Heart left ventricle (tissue), 13 donors: ENCODE results near the gene IRS2.

Experiments used
- CTCF ChIP-seq, 12 donors: fragments of 200-600 bp; sonication (generic) in 4 of 12; IDR thresholded peaks; one replicate each; pipeline versions ENCODE4 v1.5.0 to v1.8.0; 2018 to 2022; ENCODE audit warnings: antibody characterized with exemption in 12 of 12, mild to moderate bottlenecking in 5 of 12
- POLR2A ChIP-seq, 2 donors: fragments of 450-650 bp; IDR thresholded peaks; one replicate each; pipeline ENCODE4 v1.6.1; 2017; ENCODE audit warnings: antibody characterized with exemption in 2 of 2, mild to moderate bottlenecking in 2 of 2, moderate library complexity in 2 of 2
- donor health status: ischemic (EF 13 %, LVEDD 7.1; RV severe dilation, severe dysfunction).
- donor health status: DM: no; HTN: yes; CAD: no.
- donor health status: DM: no; HTN: no; CAD: no.
- donor health status: ischemic (EF 25% LVEDD 6.9; RV normal size, moderate dysfunction).
- donor health status: ischemic (EF 25% LVEDD 5.7; RV mildly dilated, moderate dysfunction).
- donor health status: ischemic (EF 35%, LVEDD 5.7; RV mildly dilated, moderate dysfunction).
- donor health status: nonischemic (EF 11% LVEDD 7.7; RV severe dilation, severe dysfunction).
- donor health status: DM: yes; HTN: yes; CAD: no.
- donor health status: PGD.
- donor health status: ischemic (EF 29% LVEDD 5.4; RV normal size, mild dysfunction).
- donor health status: nonischemic (EF 23%, LVEDD 6.1; RV moderate dilation, normal function).

DNA sequence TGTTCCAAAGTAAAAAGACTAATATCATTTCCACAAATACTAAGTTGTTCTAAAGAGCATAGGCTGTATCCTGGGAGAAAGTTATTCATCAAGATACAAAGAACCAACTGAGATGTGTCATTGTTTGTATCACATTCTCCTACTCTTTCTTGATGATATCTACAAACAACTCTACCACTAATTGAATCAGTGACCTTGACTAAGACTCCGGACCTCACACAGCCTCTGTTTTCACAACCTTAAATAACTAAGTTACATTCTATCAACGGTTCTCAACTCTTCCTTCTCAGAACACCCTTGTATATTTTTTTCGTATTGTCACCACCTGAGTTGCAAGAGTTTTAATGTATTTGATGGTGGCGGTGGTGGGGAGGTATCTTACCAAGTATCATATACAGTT is 12.6 kb downstream of the IRS2 start:
- no peak for TF ChIP-seq CTCF (IDR thresholded peaks at IDR 0.05)
- TF ChIP-seq POLR2A (IDR thresholded peaks at IDR 0.05): no peak
